ENCODE results near the gene MXD4.
A peak's percentile ranks its signal among the peaks of the same experiment; 100 is the strongest.

The MXD4 gene

GRCh38 chr4:2274320-2275043, 12.6 kb upstream of the MXD4 start:
- no peak for DNase-seq

GRCh38 chr4:2273657-2274319, 11.9 kb upstream of the MXD4 start:
- no peak for DNase-seq

GRCh38 chr4:2273221-2273620, 11.3 kb upstream of the MXD4 start:
- DNase-seq, result no peak

- no peak for DNase-seq
These were observed 10.9 kb upstream of the MXD4 start for GRCh38 chr4:2272828-2273120.

DNA sequence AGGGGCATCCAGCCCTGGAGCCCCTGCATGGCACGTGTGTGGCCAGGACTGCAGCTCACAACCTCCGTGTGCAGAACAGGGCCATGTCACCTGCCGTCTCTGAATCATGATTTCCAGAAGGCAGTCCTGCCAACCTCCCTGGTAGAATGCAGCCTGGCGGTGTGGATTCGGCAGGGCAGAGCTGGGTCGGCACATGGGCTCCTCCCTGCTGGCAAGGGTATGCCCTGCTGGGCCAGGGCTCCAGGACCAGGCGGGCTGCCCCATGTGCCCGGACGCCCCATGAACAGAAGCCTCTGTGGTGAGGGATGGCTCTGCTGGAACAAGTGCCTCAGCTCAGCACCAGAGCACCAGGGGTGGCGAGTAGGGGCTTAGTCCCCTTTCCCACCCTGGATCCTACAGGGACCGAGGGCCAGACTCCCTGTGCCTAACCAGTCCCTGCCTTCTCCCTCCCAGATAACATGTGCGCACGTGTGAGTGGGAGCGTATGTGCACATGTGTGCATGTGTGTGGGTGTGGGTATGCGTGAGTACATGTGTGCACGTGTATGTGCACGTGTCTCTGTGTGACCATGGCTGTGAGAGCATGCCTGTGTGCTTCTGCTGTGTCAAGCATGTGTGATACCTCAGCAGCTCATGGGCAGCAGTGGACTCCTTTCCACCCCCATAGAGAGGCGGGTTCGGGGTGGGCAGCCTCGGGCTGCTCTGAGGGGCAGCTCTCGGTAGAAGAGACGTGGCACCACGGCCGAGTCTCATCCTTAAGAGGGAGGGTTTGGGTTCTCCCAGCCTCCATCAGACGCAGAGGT, 10.3 kb upstream of the MXD4 start:
- DNase-seq, result no peak

DNA sequence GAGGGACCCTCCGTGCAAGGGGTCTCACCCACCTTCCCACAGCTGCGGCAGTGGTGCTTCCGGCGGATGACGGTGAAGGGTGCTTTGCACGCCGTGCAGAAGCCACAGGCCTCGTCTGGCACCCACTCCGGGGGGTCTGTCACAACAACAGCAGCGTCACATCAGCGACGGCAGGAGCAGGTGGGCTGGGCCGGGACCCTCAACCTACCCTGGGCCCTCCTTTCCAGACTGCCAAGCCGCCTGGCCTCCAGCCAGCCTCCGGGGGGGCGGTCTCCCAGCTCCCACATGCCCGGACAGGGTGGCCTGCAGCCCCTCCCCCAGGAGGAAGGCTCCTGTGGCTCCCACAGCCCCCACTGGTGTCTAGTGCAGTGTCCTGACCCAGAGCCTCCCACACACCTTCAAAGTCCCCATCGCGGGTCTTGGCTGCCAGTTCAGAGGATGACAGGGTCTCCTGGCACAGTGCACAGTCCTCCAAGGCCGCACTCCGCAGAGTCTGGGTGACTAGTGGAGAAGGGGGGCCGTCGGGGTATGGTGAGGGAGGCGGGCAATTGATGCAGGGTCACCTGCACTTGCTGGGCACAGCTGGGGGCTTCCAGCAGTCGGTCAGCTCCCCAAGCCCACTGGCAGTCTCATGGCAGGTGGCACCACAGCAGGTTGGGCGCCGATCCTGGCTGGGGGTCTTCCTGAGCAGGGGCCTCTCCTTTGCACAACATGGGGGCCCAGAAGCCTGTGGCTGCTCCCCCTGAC, 9.5 kb upstream of the MXD4 start:
- DNase-seq, result no peak

DNA sequence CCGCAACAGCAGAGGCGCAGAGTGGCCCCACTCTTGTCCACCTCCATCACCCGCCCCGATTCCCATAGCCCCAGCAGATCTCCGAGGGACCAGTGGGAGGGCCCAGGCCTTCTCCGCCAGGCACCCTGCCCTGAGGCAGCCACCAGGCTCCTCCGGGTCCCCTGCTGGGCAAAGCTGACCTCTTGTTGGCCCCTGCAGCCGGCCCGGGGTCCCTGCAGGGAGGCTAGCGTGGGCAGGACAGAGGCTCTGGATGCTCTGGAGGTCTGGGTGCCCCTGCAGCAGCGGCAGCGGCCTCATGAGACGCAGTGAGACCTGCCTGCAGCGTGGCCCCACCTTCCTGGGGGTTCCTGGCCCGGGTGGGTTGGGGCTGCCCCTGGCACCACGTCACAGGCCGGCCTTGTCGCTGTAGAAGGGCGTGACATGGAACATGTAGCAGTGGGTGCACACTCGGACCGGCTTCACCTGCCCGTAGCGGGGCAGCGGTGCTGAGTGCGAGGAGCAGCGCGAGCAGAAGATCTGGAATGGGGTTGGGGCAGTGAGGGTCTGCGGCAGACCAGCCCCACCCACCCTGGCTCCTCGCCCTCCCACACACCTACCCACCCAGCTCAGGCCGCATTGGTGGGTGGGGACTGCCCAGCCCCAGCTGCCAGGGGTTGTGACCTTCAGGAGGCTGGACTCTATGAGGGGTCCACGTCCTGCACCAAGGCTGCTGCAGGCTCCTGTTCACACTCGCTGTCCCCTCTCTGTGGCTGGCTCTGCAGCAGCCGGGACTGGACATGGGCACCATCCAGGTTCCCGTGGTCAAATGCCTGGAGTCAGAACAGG, 8.6 kb upstream of the MXD4 start:
- DNase-seq, result no peak

DNA sequence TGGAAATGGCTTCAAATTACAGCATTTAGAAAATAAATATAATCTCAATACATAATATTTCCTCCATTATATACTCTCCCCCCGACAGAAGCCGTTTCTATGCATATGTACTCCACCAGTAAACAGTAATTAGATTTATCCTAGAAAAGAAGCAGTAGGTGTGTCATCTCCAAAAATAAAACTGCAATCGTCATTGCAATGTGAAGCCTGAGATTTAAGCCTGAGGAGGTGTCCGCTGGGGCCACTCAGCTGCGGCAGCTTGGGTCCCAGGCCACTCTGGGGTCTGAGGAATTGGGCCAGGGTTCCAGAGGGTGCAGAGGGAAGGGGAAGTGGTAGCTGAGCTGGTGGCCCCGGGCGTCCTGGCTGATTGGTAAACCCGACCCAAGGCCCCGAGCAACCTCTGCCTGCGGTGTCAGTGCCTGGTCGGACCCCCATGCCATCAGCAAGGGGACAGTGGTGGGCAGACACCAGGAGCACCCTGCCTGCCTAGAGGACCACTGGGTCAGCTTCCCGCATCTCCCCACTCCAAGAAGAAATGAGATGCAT, 7.8 kb upstream of the MXD4 start:
- DNase-seq, result no peak

- no peak for DNase-seq
These were observed 7.3 kb upstream of the MXD4 start for GRCh38 chr4:2269206-2269531.

DNA sequence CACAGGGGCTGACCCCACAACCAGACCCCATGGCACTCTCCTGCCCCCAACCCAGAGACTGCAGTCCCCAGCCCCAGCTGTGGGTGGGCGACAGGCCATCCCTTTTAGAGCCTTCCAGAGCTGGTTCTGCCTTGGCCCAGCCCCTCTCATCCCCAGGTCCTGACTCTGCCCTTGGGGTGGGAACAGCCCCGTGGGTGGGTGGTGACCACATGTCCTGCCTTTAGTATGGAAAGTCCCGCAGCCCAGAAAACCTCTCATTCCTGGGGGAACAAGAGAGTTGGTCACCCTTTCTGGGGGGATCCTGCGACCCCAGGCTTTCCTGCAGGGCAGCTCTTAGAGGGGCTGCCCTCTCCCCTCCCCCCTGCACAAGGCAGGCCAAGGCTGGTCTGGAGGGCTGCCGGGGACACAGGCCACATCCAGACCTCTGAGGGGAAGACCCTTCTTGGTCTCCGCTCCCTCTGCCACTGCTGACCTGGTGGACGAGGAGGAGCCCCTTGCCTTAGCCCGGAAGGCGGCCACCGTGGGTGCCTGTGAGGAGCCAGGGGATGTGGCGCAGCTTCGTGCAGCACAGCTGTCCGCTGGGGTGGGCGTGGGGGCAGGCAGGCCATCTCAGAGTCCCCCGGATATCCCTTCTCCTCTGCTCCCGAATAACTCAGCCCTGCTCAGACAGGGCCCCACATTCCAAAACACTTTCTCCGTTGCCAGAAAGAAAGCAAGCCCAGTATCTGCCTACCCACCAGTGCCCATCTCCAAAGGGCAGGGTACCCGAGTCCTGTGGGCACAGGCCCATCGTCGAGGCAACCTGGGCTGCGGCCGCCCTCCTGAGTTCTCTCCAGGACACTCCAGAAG, 6.7 kb upstream of the MXD4 start:
- no peak for DNase-seq

- no peak for DNase-seq
These were observed 5.9 kb upstream of the MXD4 start for GRCh38 chr4:2267841-2268240.

DNA sequence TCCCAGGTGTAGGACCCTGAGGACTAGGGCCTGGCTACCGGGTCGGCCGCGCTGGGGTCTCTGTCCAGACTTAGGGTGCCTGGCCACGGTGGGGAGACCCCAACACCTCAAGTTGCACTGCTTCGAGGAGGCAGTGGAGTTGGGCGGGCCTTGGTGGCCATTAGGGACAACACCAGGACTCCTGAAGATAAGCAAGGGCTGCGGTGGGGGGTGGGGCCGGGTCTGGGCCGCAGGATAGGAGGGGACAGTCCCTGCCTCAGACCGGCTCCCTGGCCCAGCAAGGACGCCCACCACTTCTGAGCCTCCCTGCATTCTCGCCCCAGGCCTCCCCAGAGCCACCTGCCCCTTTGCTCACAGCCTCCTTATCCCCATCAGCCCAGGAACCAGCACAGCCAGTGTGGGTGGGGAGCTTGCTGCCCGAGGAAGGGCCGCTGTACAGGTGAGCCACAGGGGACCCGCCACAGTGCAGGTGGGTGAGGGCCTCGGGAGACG, 5.5 kb upstream of the MXD4 start:
- no peak for DNase-seq

DNA sequence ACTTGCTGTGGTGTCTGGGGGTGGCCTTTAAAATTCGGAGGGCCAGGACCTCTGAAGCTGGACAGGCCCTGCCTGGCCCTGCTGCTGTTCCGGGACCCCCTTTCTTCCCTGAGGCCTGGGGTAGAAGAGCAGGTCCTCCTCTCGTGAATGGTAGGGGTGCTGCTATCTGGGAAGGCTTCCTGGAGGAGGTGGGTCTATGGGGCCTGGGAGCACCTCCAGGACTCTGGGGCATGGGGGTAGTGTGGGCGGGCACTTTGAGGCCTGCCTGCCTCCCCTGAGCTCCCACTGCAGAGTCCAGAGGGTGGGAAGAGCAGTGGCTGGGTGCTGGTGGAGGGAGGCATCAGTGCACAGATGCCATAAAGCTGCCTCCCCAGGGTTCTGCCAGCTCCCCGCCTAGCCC, 4.9 kb upstream of the MXD4 start:
- DNase-seq, result no peak

DNA sequence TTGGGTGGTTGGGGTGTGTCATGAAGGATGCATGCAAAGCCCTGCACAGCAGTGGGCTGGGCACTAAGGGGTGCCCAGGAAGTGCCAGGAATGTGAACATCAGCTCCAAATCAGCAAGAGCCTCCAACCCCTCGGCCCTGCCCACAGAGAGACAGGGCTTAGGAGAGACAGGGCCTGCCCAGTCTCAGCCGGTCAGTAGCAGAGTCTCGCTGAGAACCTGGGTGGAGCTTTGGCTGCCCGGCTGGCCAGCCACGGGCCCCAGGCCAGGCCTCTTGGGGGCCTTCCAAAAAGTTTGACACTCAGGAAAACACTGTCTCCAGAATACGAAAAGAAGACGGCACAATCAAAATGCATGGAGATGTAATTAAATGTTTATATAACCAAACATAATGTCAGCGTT, 4.3 kb upstream of the MXD4 start:
- no peak for DNase-seq

- no peak for DNase-seq
These were observed 3.5 kb upstream of the MXD4 start for GRCh38 chr4:2265113-2266110.

- DNase-seq, result peak; percentile 67
These were observed 2.7 kb upstream of the MXD4 start for GRCh38 chr4:2264481-2265041.

DNA sequence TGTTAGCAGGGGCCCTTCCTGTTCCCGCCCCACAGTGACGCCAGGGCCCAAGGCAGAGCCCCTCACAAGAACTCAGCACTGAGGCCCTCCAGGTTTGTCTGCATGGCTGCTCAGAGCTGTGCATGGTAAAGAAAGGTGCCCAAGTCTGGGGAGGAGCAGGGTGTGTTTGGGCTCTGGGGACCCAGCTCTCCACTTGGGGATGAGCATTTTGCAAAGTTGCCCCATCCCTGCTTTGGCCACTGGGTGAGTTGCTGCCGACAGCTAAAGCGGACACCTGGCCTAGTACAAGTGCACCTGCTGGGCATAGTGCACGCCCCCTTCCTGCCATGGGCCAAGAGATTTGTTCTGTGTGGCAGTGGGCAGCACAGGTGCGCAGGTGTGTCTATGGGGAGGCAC, 2.0 kb upstream of the MXD4 start:
- peak; percentile 88 for DNase-seq

- DNase-seq, result no peak
These were observed 988 bp upstream of the MXD4 start for GRCh38 chr4:2262944-2263250.

DNA sequence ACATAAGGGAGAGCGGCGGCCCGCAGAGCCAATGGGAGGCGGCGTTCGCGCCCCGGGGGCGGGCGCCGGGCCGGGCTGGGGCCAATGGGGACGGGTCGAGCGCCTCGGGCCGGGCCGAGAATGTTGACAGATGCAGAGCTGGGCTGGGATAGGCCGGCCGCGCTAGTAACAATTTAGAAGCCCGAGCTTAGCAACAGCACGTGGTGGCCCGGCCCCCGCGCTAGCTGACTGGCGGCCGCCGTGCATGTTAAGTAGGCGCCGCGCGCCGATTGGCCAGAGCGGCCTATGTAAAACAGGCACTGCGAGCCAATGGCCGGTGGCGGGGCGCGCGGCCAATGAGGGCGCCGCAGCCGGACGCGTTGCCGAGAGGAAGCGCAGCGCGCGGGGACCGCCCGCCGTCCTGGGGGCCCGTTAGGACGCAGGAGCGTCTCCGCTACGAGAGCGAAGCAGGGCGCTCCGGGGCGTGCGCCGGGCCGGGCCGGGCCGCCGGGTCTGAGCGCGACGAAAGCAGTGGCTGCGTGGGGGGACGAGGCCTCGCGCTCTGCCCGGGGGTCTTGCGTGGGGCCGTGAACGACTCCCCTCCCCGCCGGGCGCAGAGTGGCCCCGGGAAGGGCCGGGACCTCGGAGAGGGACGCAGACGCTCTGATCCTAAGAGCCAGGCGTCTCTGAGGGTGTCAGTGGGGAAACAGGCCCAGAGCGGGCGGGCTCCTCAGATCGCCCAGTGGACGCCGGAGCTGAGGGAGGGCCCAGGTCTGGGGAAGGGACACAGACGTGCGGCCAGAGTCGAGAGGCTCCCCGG, 435 bp upstream of the MXD4 start:
- DNase-seq, result peak; percentile 99
